Thyroid gland (tissue), 4 donors: ENCODE data around the gene BRD4. TPM values are rescaled to one million over a fixed set of nuclear protein-coding genes. Genes with fewer than 3 reads are reported as not detected.

ENCODE experiments used
- DNase-seq, 2 donors: peaks; one replicate each; pipeline ENCODE4 v3.0.0-alpha.2; 2019
- H3K27ac ChIP-seq, 3 donors: fragments of 200-600 bp; sonication (generic); 1 replicate in 2 of 3; 2 replicates in 1 of 3; pipeline ENCODE4 v1.5.1; 2016 to 2019; ENCODE audit warnings: mild to moderate bottlenecking in 1 of 3, moderate library complexity in 1 of 3
- H3K27me3 ChIP-seq: fragments of 200-600 bp; sonication (generic); one replicate; pipeline ENCODE4 v1.5.1; 2019
- H3K36me3 ChIP-seq, 2 donors: fragments of 200-600 bp; sonication (generic); one replicate each; pipeline ENCODE4 v1.5.1; 2016 to 2019
- H3K4me1 ChIP-seq, 2 donors: fragments of 200-600 bp; sonication (generic); one replicate each; pipeline ENCODE4 v1.5.1; 2017 to 2019
- H3K4me3 ChIP-seq, 3 donors: fragments of 200-600 bp; sonication (generic); replicated peaks in 1 of 3; 1 replicate in 2 of 3; 2 replicates in 1 of 3; pipeline ENCODE4 v1.5.1; 2016; ENCODE audit warnings: mild to moderate bottlenecking in 1 of 3
- H3K9me3 ChIP-seq: fragments of 200-600 bp; sonication (generic); one replicate; pipeline ENCODE4 v1.5.1; 2017
- CTCF ChIP-seq, 6 experiments: fragments of 200-600 bp in 3 of 6; fragments of 450-650 bp in 3 of 6; sonication (generic) in 3 of 6; IDR thresholded peaks; one replicate each; pipeline ENCODE4 v1.5.1; 2016 to 2019; ENCODE audit warnings: antibody characterized with exemption in 6 of 6, mild to moderate bottlenecking in 2 of 6, inconsistent platforms in 1 of 6, moderate library complexity in 1 of 6
- POLR2A ChIP-seq, 2 donors: fragments of 450-650 bp; IDR thresholded peaks; one replicate each; pipeline ENCODE4 v1.6.1; 2017; ENCODE audit warnings: antibody characterized with exemption in 2 of 2, mild to moderate bottlenecking in 2 of 2, moderate library complexity in 1 of 2
- WGBS, 2 donors: methylation state at CpG; one replicate each; pipeline ENCODE4 v1.1.5; 2017; 5-methylcytosine and 5-hydroxymethylcytosine counted together
- intact Hi-C: fragments of 100-400 bp; cut with DNase I; formaldehyde crosslinking; loops from one replicate; pipeline ENCODE4 v1.15.1; 2023
- total RNA-seq, 4 donors: library from RNA; depleted of rRNA; stranded (reverse); fragments of >200 nt; gene quantifications; one replicate each; pipeline ENCODE4 v1.2.3, GENCODE V29; 2016

BRD4 gene
- total RNA-seq, 4 donors from 2014 or later = 20.8 to 78.1 (median 32.4) TPM

- intact Hi-C loops = loop anchor here (10.0 kb wide), 1 partner anchor 181 kb away; no protein-coding TSS in a partner anchor
- H3K4me1 ChIP-seq = peaks cover 16 to 43% of the 10 kb centered on the region in 2 donors
- 92 to 97% methylated on average over 13 to 21 of the region's 22 CpGs for WGBS, 2 donors
- no peaks in the 10 kb centered on the region for H3K27me3 ChIP-seq
- H3K4me3 ChIP-seq = no peak overlapping the region
- no peaks in the 10 kb centered on the region for H3K9me3 ChIP-seq
- no peak for TF ChIP-seq POLR2A (IDR thresholded peaks at IDR 0.05)
- TF ChIP-seq CTCF (IDR thresholded peaks at IDR 0.05) = no peak
- H3K27ac ChIP-seq = no peak overlapping the region
- no peak for DNase-seq
- H3K36me3 ChIP-seq = peaks cover 37 to 46% of the 10 kb centered on the region in 2 donors
Measured at GRCh38 chr19:15373644-15374043, 41.3 kb upstream of the BRD4 start.

- H3K36me3 ChIP-seq = peaks cover 44 to 54% of the 10 kb centered on the region in 2 donors
- TF ChIP-seq CTCF (IDR thresholded peaks at IDR 0.05) (no peak), POLR2A (IDR thresholded peaks at IDR 0.05) (no peak)
Measured at GRCh38 chr19:15372891-15373301, 40.6 kb upstream of the BRD4 start.

GRCh38 chr19:15372470-15372869, 40.1 kb upstream of the BRD4 start:
- Histone ChIP-seq H3K4me1 (peaks cover 8 to 42% of the 10 kb centered on the region in 2 donors), H3K27ac (no peak overlapping the region), H3K36me3 (peaks cover 48 to 58% of the 10 kb centered on the region in 2 donors), H3K4me3 (no peak overlapping the region), H3K9me3 (no peaks in the 10 kb centered on the region), H3K27me3 (no peaks in the 10 kb centered on the region)
- intact Hi-C loops = loop anchor here (10.0 kb wide), 1 partner anchor 182 kb away; no protein-coding TSS in a partner anchor
- no peak for DNase-seq
- WGBS, 2 donors = 93 to 97% methylated on average over 14 of the region's 14 CpGs
- no peak for TF ChIP-seq CTCF (IDR thresholded peaks at IDR 0.05)
- TF ChIP-seq POLR2A (IDR thresholded peaks at IDR 0.05) = no peak

More at GRCh38 chr19:15372891-15373301, 40.6 kb upstream of the BRD4 start:
- no peaks in the 10 kb centered on the region for H3K9me3 ChIP-seq
- no peaks in the 10 kb centered on the region for H3K27me3 ChIP-seq
- no peak overlapping the region for H3K4me3 ChIP-seq
- WGBS, 2 donors = 93 to 95% methylated on average over 28 to 30 of the region's 30 CpGs
- intact Hi-C loops = loop anchor here (10.0 kb wide), 1 partner anchor 182 kb away; no protein-coding TSS in a partner anchor
- peaks cover 12 to 42% of the 10 kb centered on the region in 2 donors for H3K4me1 ChIP-seq
- no peak overlapping the region for H3K27ac ChIP-seq
- no peak for DNase-seq

- Histone ChIP-seq H3K27me3 (no peaks in the 10 kb centered on the region), H3K4me3 (no peak overlapping the region), H3K9me3 (no peaks in the 10 kb centered on the region), H3K36me3 (peaks cover 54 to 64% of the 10 kb centered on the region in 2 donors), H3K27ac (no peak overlapping the region), H3K4me1 (peaks cover 2 to 36% of the 10 kb centered on the region in 2 donors)
- intact Hi-C loops = loop anchor here (10.0 kb wide), 1 partner anchor 183 kb away; no protein-coding TSS in a partner anchor
- 86 to 91% methylated on average over 14 to 17 of the region's 17 CpGs for WGBS, 2 donors
- DNase-seq = no peak
- TF ChIP-seq POLR2A (IDR thresholded peaks at IDR 0.05) = no peak
Measured at GRCh38 chr19:15371786-15372380, 39.5 kb upstream of the BRD4 start.

GRCh38 chr19:15371119-15371518, 38.8 kb upstream of the BRD4 start:
- no peak for DNase-seq
- WGBS, 2 donors = 95 to 99% methylated on average over 5 to 7 of the region's 7 CpGs
- Histone ChIP-seq H3K27ac (no peak overlapping the region), H3K4me1 (peaks cover 0 to 29% of the 10 kb centered on the region in 2 donors), H3K27me3 (no peaks in the 10 kb centered on the region), H3K4me3 (no peak overlapping the region), H3K36me3 (peaks cover 54 to 65% of the 10 kb centered on the region in 2 donors), H3K9me3 (no peaks in the 10 kb centered on the region)
- intact Hi-C loops = loop anchor here (10.0 kb wide), 1 partner anchor 184 kb away; no protein-coding TSS in a partner anchor
- TF ChIP-seq CTCF (IDR thresholded peaks at IDR 0.05) = no peak
